T-helper 1 cell treated with Interleukin-12 subunit alpha and Interleukin-12 subunit beta and Interleukin-4 antibody, amounts not matched to agents 30 μg/mL and 1 μg/mL, for 36 hours (primary cell): ENCODE data around the gene UQCR11.

ENCODE experiments used
- H3K27ac Mint-ChIP-seq: one replicate; pipeline ENCODE4 v1.8.0; 2021; ENCODE audit warnings: mild to moderate bottlenecking, mixed read lengths
- H3K27me3 Mint-ChIP-seq: one replicate; pipeline ENCODE4 v1.8.0; 2021; ENCODE audit warnings: low read depth, mixed read lengths
- H3K36me3 Mint-ChIP-seq: one replicate; pipeline ENCODE4 v1.8.0; 2021; ENCODE audit warnings: low read depth, mixed read lengths
- H3K4me1 Mint-ChIP-seq: one replicate; pipeline ENCODE4 v1.8.0; 2021; ENCODE audit warnings: low read depth, mixed read lengths
- H3K4me3 Mint-ChIP-seq: one replicate; pipeline ENCODE4 v1.8.0; 2021; ENCODE audit warnings: mild to moderate bottlenecking, moderate library complexity, mixed read lengths
- H3K9me3 Mint-ChIP-seq: one replicate; pipeline ENCODE4 v1.8.0; 2021; ENCODE audit warnings: mixed read lengths

UQCR11 gene

DNA sequence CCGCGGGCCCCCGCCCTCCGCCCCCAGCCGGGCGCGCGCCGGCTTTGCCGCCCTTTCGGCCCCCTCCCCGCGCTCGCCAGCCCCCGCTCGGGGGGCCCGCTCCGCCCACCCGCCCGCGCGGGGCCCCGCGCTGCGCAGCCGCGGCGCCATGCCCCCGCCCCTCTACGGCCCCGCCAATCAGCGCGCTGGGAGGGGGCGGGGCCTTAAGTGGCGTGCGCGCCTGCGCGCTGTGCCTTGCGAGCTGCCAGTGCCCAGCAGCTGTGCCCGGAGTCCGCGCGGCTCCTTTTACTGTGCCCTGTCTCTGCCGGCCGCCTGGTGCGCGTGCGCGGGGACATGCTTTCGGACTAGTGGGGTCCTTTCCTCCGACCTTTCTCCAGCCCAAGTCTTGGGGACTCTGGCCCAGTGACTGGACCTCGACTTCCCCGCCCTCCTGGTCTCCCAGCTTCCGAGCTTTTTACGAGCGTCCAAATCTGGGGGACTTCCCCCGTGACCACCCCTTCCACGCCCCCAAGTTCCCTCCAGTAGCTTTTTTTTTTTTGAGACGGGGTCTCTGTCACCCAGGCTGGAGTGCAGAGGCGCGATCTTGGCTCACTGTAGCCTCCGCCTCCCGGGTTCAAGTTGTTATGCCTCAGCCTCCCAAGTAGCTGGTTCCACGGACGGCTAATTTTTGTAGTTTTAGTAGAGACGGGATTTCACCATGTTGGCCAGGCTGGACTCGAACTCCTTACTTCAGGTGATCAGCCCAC lies 12.3 kb downstream of the UQCR11 start, which contains the start of gene MBD3:
TSS of gene MBD3 (minus strand) at position 111 of the 746 bp plus-strand sequence. CDS start 234 bp downstream, outside the sequence.
- no peaks in the 10 kb centered on the region for H3K27me3 Mint-ChIP-seq
- H3K9me3 Mint-ChIP-seq: no peaks in the 10 kb centered on the region
- peak within 1 kb of the TSS; percentile 88 for H3K4me3 Mint-ChIP-seq
- peak within 1 kb of the TSS; percentile 89 for H3K27ac Mint-ChIP-seq
- peaks cover 10% of the 10 kb centered on the region for H3K36me3 Mint-ChIP-seq
- peaks cover 14% of the 10 kb centered on the region for H3K4me1 Mint-ChIP-seq

DNA sequence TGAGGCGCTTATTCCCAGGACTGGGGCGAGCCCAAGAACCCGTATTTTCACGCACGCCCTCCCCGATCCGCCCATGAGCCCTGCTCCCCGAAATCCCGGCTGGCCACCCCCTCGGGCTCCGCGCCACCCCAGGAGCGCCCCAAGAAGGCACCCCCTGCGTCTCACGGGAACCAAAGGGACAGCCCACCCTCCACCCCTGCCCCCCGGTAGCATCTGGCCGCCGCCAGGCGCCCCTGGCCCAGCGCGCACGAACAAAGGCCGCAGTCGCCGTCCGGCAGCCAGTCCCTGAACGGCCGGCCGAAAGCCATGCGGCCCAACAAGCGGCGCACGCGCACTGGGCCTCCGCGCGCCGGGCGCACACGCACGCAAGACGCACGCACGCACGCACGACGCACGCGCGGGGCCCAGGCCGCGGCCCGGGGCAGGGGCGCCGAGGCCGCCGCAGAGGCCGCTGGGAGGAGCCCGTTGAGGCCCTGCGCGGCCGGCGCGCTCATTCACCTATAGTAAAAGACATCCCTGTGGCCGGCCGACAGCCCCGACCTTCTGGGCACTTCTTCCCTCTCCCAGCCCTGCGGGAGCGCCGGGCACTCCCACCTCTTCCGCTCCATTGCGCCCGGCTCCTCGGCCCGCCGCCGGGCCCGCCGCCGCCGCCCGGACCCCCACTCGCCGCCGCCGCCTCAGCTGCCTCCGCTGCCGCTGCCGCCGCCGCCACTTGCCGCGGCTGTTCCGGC lies 13.1 kb downstream of the UQCR11 start:
- peaks cover 14% of the 10 kb centered on the region for H3K4me1 Mint-ChIP-seq
- H3K27me3 Mint-ChIP-seq: no peaks in the 10 kb centered on the region
- peak overlapping the region; percentile 72 for H3K27ac Mint-ChIP-seq
- peak overlapping the region; percentile 82 for H3K4me3 Mint-ChIP-seq
- H3K9me3 Mint-ChIP-seq: no peaks in the 10 kb centered on the region
- peaks cover 4% of the 10 kb centered on the region for H3K36me3 Mint-ChIP-seq

DNA sequence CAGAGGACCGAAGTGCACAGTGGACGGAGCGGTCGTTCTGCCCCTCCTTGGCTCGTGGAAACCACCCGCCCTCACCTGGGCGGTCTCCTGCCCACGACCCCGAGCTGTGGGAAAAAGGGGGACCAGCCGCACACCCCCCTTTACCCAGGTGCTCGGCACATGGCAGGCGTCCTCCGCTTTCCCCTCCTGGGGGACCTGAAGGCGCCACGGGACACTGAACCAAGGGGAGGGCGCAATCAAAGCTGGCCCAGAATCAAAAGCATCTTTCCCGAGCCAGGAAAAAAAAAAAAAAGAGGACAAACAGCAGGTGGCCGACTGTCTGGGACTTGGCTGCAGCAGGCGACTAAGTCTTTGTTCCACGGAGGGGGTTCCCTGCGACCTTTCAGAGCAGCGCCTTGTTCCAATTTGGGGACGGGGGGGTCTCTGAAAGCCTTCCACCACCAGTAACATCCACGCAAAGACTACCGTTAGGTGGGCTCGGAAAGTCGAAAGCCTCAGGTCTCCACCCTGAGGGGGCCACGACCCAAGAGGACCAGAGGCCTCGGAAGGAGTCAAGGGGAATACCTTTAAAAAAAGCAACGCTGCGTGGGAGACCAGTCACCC lies 13.7 kb downstream of the UQCR11 start:
- H3K4me1 Mint-ChIP-seq: peaks cover 14% of the 10 kb centered on the region
- H3K27me3 Mint-ChIP-seq: no peaks in the 10 kb centered on the region
- peak overlapping the region; percentile 82 for H3K4me3 Mint-ChIP-seq
- H3K27ac Mint-ChIP-seq: peak overlapping the region; percentile 72
- no peaks in the 10 kb centered on the region for H3K9me3 Mint-ChIP-seq
- H3K36me3 Mint-ChIP-seq: peaks cover 3% of the 10 kb centered on the region

DNA sequence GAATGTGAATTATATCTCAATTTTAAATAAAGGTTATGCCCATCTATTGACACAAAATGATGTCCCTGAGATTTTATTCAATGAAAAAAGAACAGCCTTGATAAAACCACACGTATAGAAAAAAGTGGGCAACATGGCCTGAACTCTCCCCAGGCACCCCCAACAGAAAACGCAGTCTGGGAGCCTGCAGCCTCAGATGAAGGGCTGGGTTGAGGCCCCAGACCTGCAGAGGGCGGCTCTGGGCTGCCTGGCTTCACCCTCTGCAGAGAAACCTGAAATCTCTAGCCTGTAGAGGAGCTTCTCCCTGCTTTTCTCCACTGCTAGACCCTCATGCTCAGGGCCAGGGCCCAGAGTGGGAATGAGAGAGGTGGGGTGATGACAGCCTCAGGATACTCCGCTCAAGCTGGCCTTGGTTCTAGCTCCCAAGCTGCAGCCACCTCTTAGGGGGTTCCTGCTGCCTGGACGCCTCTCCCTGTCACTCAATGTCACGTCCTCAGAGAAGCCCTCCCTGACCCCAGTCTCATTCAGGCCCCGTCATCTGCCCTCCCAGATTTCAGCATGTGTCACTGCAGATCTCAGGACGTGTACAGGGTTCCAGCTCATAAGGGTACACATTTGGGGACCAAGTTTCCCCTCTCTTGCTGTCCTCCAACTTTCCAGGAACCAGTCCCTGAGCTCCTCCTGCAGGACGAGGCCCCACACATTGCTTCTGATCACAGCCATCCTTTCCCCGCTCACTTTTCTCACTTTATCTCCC lies 14.4 kb downstream of the UQCR11 start:
- H3K9me3 Mint-ChIP-seq: no peaks in the 10 kb centered on the region
- peak overlapping the region; percentile 82 for H3K4me3 Mint-ChIP-seq
- H3K36me3 Mint-ChIP-seq: peaks cover 3% of the 10 kb centered on the region
- peaks cover 14% of the 10 kb centered on the region for H3K4me1 Mint-ChIP-seq
- H3K27me3 Mint-ChIP-seq: no peaks in the 10 kb centered on the region
- peak overlapping the region; percentile 72 for H3K27ac Mint-ChIP-seq

DNA sequence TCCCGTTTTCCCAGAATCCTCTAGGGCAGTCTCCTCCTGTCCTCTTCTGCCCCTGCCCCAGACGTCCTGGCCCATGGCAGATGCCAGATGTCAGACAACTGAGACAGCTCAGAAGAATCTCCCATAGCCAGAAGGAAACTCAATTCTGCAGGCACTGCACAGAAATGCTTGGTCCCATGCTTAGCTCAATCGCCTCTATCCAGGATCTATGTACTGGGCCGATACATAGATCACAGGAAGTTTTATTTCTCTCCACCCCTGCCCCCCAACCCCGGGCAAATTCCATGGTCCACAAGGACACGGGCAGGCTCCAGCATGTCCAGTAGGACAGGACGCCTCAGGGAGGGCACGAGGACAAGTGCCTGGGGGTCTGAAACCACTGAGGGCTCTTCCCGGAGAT lies 17.4 kb downstream of the UQCR11 start:
- Mint-ChIP-seq H3K4me1 (peaks cover 12% of the 10 kb centered on the region), H3K9me3 (no peaks in the 10 kb centered on the region), H3K4me3 (no peak overlapping the region), H3K27me3 (no peaks in the 10 kb centered on the region), H3K36me3 (peaks cover 5% of the 10 kb centered on the region), H3K27ac (no peak overlapping the region)

- Mint-ChIP-seq H3K4me3 (no peak overlapping the region), H3K27ac (no peak overlapping the region), H3K36me3 (peaks cover 6% of the 10 kb centered on the region)
These were observed 20.1 kb downstream of the UQCR11 start for GRCh38 chr19:1585243-1585580.

GRCh38 chr19:1584500-1585242 lies 20.6 kb downstream of the UQCR11 start:
- peaks cover 8% of the 10 kb centered on the region for H3K36me3 Mint-ChIP-seq
- H3K27me3 Mint-ChIP-seq: no peaks in the 10 kb centered on the region
- no peak overlapping the region for H3K4me3 Mint-ChIP-seq
- H3K9me3 Mint-ChIP-seq: no peaks in the 10 kb centered on the region
- no peak overlapping the region for H3K27ac Mint-ChIP-seq
- H3K4me1 Mint-ChIP-seq: peaks cover 1% of the 10 kb centered on the region

More at GRCh38 chr19:1585243-1585580, 20.1 kb downstream of the UQCR11 start:
- no peaks in the 10 kb centered on the region for H3K9me3 Mint-ChIP-seq
- no peaks in the 10 kb centered on the region for H3K27me3 Mint-ChIP-seq
- H3K4me1 Mint-ChIP-seq: peaks cover 2% of the 10 kb centered on the region

DNA sequence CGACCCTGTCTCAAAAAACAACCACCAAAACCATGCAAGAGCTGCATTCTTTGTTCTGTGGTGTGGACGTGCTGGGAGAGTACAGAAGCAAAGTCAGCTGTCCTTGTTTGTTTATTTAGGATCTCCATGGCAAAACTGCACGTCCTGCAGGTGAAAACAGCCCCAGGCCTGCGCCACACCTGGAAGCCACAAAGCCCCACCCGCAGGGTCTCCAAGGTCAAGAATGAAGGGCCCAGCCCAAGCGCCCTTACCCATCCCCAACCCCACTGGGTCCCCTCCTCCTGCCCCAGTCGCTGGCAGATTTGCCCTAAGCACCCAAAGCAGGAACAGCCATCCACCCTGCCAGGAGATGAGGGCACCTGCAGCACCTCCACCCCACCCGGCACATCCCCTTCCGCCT lies 23.1 kb downstream of the UQCR11 start:
- H3K36me3 Mint-ChIP-seq: peaks cover 8% of the 10 kb centered on the region
- H3K27ac Mint-ChIP-seq: no peak overlapping the region
- H3K9me3 Mint-ChIP-seq: no peaks in the 10 kb centered on the region
- H3K4me1 Mint-ChIP-seq: no peaks in the 10 kb centered on the region
- H3K4me3 Mint-ChIP-seq: no peak overlapping the region
- no peaks in the 10 kb centered on the region for H3K27me3 Mint-ChIP-seq

DNA sequence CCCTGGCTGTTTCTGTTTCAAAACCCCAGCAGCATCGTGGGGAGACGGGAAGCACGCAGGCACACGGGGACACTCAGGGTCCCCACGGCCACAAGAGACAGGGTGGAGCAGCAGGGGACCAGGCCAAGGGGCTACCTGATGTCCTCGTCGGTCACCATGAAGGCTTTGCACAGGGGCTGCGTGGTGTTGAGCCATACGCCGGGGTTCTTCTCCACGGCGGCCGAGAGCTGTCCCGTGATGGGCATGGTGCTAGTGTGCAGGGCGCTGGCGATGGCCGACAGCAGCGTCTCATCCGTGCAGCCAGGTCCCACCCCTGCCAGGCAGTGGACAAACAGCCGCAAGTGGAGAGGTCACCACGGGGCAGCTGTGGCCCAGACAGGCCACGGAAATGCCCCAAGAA lies 24.3 kb downstream of the UQCR11 start:
- H3K27ac Mint-ChIP-seq: no peak overlapping the region
- H3K4me3 Mint-ChIP-seq: no peak overlapping the region
- H3K4me1 Mint-ChIP-seq: no peaks in the 10 kb centered on the region
- peaks cover 9% of the 10 kb centered on the region for H3K36me3 Mint-ChIP-seq
- H3K9me3 Mint-ChIP-seq: no peaks in the 10 kb centered on the region
- no peaks in the 10 kb centered on the region for H3K27me3 Mint-ChIP-seq

- no peaks in the 10 kb centered on the region for H3K4me1 Mint-ChIP-seq
- H3K4me3 Mint-ChIP-seq: no peak overlapping the region
- H3K27me3 Mint-ChIP-seq: no peaks in the 10 kb centered on the region
- H3K27ac Mint-ChIP-seq: no peak overlapping the region
- H3K36me3 Mint-ChIP-seq: peaks cover 11% of the 10 kb centered on the region
- no peaks in the 10 kb centered on the region for H3K9me3 Mint-ChIP-seq
These were observed 24.9 kb downstream of the UQCR11 start for GRCh38 chr19:1580382-1580781.

- H3K4me1 Mint-ChIP-seq: no peaks in the 10 kb centered on the region
- no peaks in the 10 kb centered on the region for H3K27me3 Mint-ChIP-seq
- peaks cover 8% of the 10 kb centered on the region for H3K36me3 Mint-ChIP-seq
- H3K4me3 Mint-ChIP-seq: no peak overlapping the region
- no peaks in the 10 kb centered on the region for H3K9me3 Mint-ChIP-seq
- no peak overlapping the region for H3K27ac Mint-ChIP-seq
These were observed 26.0 kb downstream of the UQCR11 start for GRCh38 chr19:1579222-1579621.

DNA sequence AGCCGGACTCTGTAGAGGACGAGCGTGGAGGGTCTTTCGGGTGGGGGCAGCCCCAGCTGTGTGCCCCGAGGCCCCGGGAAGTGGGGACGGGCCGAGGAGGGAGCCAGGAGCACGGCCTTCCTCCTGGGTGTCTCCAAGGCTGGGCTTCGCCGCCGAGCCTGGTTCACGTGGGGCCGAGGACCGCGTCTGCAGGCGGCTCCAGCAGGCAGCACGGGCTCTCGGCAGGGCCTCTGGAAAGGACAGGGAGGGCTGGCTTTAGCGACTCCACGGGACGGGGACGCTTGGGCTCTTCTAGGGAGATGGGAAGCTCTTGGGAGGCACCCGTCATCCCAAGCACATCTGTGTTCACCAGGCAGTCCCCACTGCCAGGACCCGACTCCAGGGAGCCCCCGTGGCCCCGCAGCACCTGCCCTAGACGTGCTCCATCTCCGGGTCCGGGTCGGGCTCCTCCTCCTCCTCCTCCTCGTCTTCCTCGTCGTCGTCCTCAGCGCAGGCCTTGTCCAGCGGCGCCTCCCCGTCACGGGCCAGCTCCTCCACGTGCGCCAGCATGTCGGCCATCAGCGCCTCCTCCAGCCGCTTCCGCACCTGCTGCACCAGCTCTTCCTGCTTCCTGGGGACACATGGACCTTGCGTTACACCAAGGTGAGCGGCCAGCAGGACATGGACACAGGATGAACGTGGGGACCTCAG lies 27.2 kb downstream of the UQCR11 start:
- no peaks in the 10 kb centered on the region for H3K4me1 Mint-ChIP-seq
- no peak overlapping the region for H3K4me3 Mint-ChIP-seq
- no peak overlapping the region for H3K27ac Mint-ChIP-seq
- H3K36me3 Mint-ChIP-seq: peaks cover 8% of the 10 kb centered on the region
- H3K27me3 Mint-ChIP-seq: no peaks in the 10 kb centered on the region
- no peaks in the 10 kb centered on the region for H3K9me3 Mint-ChIP-seq

GRCh38 chr19:1577090-1577928 lies 28.0 kb downstream of the UQCR11 start:
- H3K4me1 Mint-ChIP-seq: no peaks in the 10 kb centered on the region
- no peak overlapping the region for H3K27ac Mint-ChIP-seq
- no peaks in the 10 kb centered on the region for H3K27me3 Mint-ChIP-seq
- H3K4me3 Mint-ChIP-seq: no peak overlapping the region
- no peaks in the 10 kb centered on the region for H3K9me3 Mint-ChIP-seq
- H3K36me3 Mint-ChIP-seq: peaks cover 8% of the 10 kb centered on the region
